ENCODE measurements around the gene ACACA.

GRCh38 chr17:37234106-37234505 lies 172.5 kb downstream of the ACACA start:
- TF ChIP-seq ZFP30 (CRISPR knock-in tag; IDR thresholded peaks at IDR 0.05) (no peak), PATZ1 (CRISPR knock-in tag; IDR thresholded peaks at IDR 0.05; ENCODE audit: borderline replicate concordance) (no peak), POU6F1 (CRISPR knock-in tag; IDR thresholded peaks at IDR 0.05; ENCODE audit: borderline replicate concordance, low read depth) (no peak), ZFP3 (CRISPR knock-in tag; IDR thresholded peaks at IDR 0.05) (no peak), PPARA (CRISPR knock-in tag; IDR thresholded peaks at IDR 0.05; ENCODE audit: borderline replicate concordance) (no peak), ZNF70 (CRISPR knock-in tag; IDR thresholded peaks at IDR 0.05) (no peak), ZC3H10 (CRISPR knock-in tag; IDR thresholded peaks at IDR 0.05) (no peak), ESRRG (CRISPR knock-in tag; IDR thresholded peaks at IDR 0.05) (no peak)
